SK-N-MC (cell line): ENCODE data around the gene FANCC.
"Not testable (repeated sequence)": the region's sequence is repeated elsewhere in the genome, so short reads cannot be mapped to it uniquely, and the experiment has no call there.

Experiments
- DNase-seq: peaks from one replicate; pipeline ENCODE4 v3.0.0-alpha.2; 2011; ENCODE audit warnings: low read depth, low spot score
- H3K27ac ChIP-seq: fragments of 200-600 bp; sonication (generic); 2 replicates; pipeline ENCODE4 v1.5.1; 2016; ENCODE audit warnings: mixed run types
- H3K36me3 ChIP-seq: fragments of 200-600 bp; sonication (generic); 2 replicates; pipeline ENCODE4 v1.6.1; 2017; ENCODE audit warnings: antibody characterized with exemption, low read length, mixed read lengths; ENCODE audit not compliant: insufficient read depth
- H3K4me3 ChIP-seq: fragments of 200-600 bp; sonication (generic); 2 replicates; pipeline ENCODE4 v1.5.1; 2016
- H3K9ac ChIP-seq: fragments of 200-600 bp; sonication (generic); 2 replicates; pipeline ENCODE4 v1.8.0; 2017; ENCODE audit warnings: mixed run types, mixed read lengths; ENCODE audit not compliant: insufficient read length
- H3K9me3 ChIP-seq: fragments of 200-600 bp; sonication (generic); 2 replicates; pipeline ENCODE4 v1.6.1; 2017; ENCODE audit warnings: low read depth, mild to moderate bottlenecking, antibody characterized with exemption, low read length, moderate library complexity, mixed read lengths
- EZH2 ChIP-seq: fragments of 200-600 bp; sonication (generic); IDR thresholded peaks from one replicate; pipeline ENCODE4 v1.6.1; 2017; ENCODE audit warnings: antibody characterized with exemption
- FOXP2 ChIP-seq: optimal IDR thresholded peaks from 2 replicates; pipeline ENCODE3; 2011; ENCODE audit warnings: mild to moderate bottlenecking, moderate library complexity; ENCODE audit not compliant: insufficient read depth; ENCODE audit errors: extremely low read length, control extremely low read depth
- POLR2AphosphoS5 ChIP-seq: IDR thresholded peaks from 2 replicates; pipeline ENCODE4 v1.6.1; 2012; ENCODE audit warnings: mild to moderate bottlenecking, low read depth, low read length, borderline replicate concordance

Gene FANCC

GRCh38 chr9:95297316-95297715 lies 20.2 kb downstream of the FANCC start:
- Histone ChIP-seq H3K36me3 (0 out of 2 replicates have a peak, but pooled peaks cover 3% of the 10 kb centered on the region), H3K27ac (no peak overlapping the region), H3K9ac (no peak overlapping the region), H3K4me3 (no peak overlapping the region), H3K9me3 (no peaks in the 10 kb centered on the region)
- no peak for DNase-seq
- TF ChIP-seq FOXP2 (no peak), EZH2 (no peak), POLR2AphosphoS5 (no peak)

GRCh38 chr9:95296761-95297160 lies 20.7 kb downstream of the FANCC start:
- H3K4me3 ChIP-seq = no peak overlapping the region

GRCh38 chr9:95293296-95293695 lies 24.2 kb downstream of the FANCC start:
- DNase-seq, H3K4me3 ChIP-seq, H3K9me3 ChIP-seq: not testable (repeated sequence)

More at GRCh38 chr9:95296761-95297160, 20.7 kb downstream of the FANCC start:
- no peak overlapping the region for H3K9ac ChIP-seq
- no peaks in the 10 kb centered on the region for H3K9me3 ChIP-seq
- H3K27ac ChIP-seq = no peak overlapping the region
- no peak for DNase-seq
- TF ChIP-seq FOXP2 (no peak), EZH2 (no peak), POLR2AphosphoS5 (no peak)
- H3K36me3 ChIP-seq = 0 out of 2 replicates have a peak, but pooled peaks cover 3% of the 10 kb centered on the region

GRCh38 chr9:95292226-95292625 lies 25.3 kb downstream of the FANCC start:
- Histone ChIP-seq H3K9ac (no peak overlapping the region), H3K9me3 (no peaks in the 10 kb centered on the region), H3K4me3 (no peak overlapping the region), H3K36me3 (0 out of 2 replicates have a peak, but pooled peaks cover 3% of the 10 kb centered on the region), H3K27ac (no peak overlapping the region)
- no peak for TF ChIP-seq FOXP2
- TF ChIP-seq EZH2 = no peak
- TF ChIP-seq POLR2AphosphoS5 = no peak
- DNase-seq = no peak

More at GRCh38 chr9:95293296-95293695, 24.2 kb downstream of the FANCC start:
- not testable (repeated sequence) for H3K9ac ChIP-seq, H3K36me3 ChIP-seq, H3K27ac ChIP-seq

- Histone ChIP-seq H3K36me3 (no peaks in the 10 kb centered on the region), H3K9ac (no peak overlapping the region), H3K27ac (peak overlapping the region; percentile 58; the same call in 1 of the 2 replicates), H3K9me3 (no peaks in the 10 kb centered on the region; the same call in 1 of the 2 replicates), H3K4me3 (no peak overlapping the region)
- no peak for TF ChIP-seq FOXP2
- no peak for TF ChIP-seq POLR2AphosphoS5
- no peak for TF ChIP-seq EZH2
- DNase-seq = no peak
Observed at GRCh38 chr9:95286151-95286550, 31.4 kb downstream of the FANCC start.

- TF ChIP-seq EZH2 (no peak), POLR2AphosphoS5 (no peak), FOXP2 (no peak)
- H3K9me3 ChIP-seq = no peaks in the 10 kb centered on the region; the same call in 1 of the 2 replicates
- peak overlapping the region; percentile 61; the same call in 1 of the 2 replicates for H3K27ac ChIP-seq
- no peak for DNase-seq
- no peaks in the 10 kb centered on the region for H3K36me3 ChIP-seq
- no peak overlapping the region for H3K9ac ChIP-seq
- no peak overlapping the region for H3K4me3 ChIP-seq
Observed at GRCh38 chr9:95285307-95285706, 32.2 kb downstream of the FANCC start.

- no peak for DNase-seq
- Histone ChIP-seq H3K9ac (no peak overlapping the region), H3K27ac (peak overlapping the region; percentile 57)
Observed at GRCh38 chr9:95284162-95285080, 33.1 kb downstream of the FANCC start.

GRCh38 chr9:95283673-95284072 lies 33.8 kb downstream of the FANCC start:
- no peak overlapping the region for H3K9ac ChIP-seq
- H3K9me3 ChIP-seq = no peaks in the 10 kb centered on the region; the same call in 1 of the 2 replicates
- H3K36me3 ChIP-seq = no peaks in the 10 kb centered on the region
- no peak overlapping the region for H3K4me3 ChIP-seq
- TF ChIP-seq EZH2 (no peak), POLR2AphosphoS5 (no peak), FOXP2 (no peak)
- no peak for DNase-seq
- H3K27ac ChIP-seq = no peak overlapping the region

More at GRCh38 chr9:95284162-95285080, 33.1 kb downstream of the FANCC start:
- no peak overlapping the region for H3K4me3 ChIP-seq
- no peak for TF ChIP-seq POLR2AphosphoS5
- TF ChIP-seq FOXP2 = no peak
- no peak for TF ChIP-seq EZH2
- no peaks in the 10 kb centered on the region for H3K36me3 ChIP-seq
- H3K9me3 ChIP-seq = no peaks in the 10 kb centered on the region; the same call in 1 of the 2 replicates
